ENCODE data around the gene FSIP2.

- TF ChIP-seq BHLHE40 (IDR thresholded peaks at IDR 0.05; ENCODE audit: borderline replicate concordance) (no peak), CTBP1 (IDR thresholded peaks at IDR 0.05; ENCODE audit: borderline replicate concordance) (no peak), SP1 (IDR thresholded peaks at IDR 0.05) (no peak), ELF4 (IDR thresholded peaks at IDR 0.05) (no peak), SUZ12 (IDR thresholded peaks at IDR 0.05) (no peak), FOXK2 (IDR thresholded peaks at IDR 0.05) (no peak), LEF1 (IDR thresholded peaks at IDR 0.05; ENCODE audit: borderline replicate concordance) (no peak), L3MBTL2 (conservative IDR thresholded peaks at IDR 0.05) (no peak), NFRKB (IDR thresholded peaks at IDR 0.05) (no peak), FOXM1 (IDR thresholded peaks at IDR 0.05; ENCODE audit: borderline replicate concordance) (no peak)
Observed at GRCh38 chr2:185807351-185807750, 68.7 kb downstream of the FSIP2 start.

All from HEK293T (cell line).